ENCODE data around the gene TRIM72. TPM values are rescaled to one million over a fixed set of nuclear protein-coding genes. Genes with fewer than 3 reads are reported as not detected.

TRIM72 gene
- total RNA-seq, 1 donor from 2014 or later = 0.07 TPM

DNA sequence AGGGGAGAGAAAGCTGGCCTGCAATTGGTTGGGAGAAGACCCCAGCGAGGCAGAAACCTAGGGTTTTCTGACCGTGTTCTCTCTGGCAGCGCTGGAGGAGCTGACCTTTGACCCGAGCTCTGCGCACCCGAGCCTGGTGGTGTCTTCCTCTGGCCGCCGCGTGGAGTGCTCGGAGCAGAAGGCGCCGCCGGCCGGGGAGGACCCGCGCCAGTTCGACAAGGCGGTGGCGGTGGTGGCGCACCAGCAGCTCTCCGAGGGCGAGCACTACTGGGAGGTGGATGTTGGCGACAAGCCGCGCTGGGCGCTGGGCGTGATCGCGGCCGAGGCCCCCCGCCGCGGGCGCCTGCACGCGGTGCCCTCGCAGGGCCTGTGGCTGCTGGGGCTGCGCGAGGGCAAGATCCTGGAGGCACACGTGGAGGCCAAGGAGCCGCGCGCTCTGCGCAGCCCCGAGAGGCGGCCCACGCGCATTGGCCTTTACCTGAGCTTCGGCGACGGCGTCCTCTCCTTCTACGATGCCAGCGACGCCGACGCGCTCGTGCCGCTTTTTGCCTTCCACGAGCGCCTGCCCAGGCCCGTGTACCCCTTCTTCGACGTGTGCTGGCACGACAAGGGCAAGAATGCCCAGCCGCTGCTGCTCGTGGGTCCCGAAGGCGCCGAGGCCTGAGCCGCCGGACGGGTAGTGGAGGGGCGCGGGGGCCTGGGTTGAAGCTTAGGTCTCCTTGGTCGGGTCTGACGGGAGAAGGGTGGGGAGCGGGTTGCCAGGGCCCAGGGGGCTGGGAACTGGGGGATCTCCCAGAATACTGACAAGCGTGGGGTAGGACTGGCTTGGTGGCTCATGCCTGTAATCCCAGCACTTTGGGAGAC, 10.4 kb downstream of the TRIM72 start:
- no peaks in the 10 kb centered on the region for H3K79me2 ChIP-seq (ENCODE audit: low read depth)
- Mint-ChIP-seq H3K9me3 (peaks cover 2% of the 10 kb centered on the region), H3K27ac (no peak overlapping the region), H3K27me3 (ENCODE audit: insufficient read depth, low read depth) (peaks cover 15% of the 10 kb centered on the region), H3K36me3 (no peaks in the 10 kb centered on the region), H3K4me1 (no peaks in the 10 kb centered on the region), H3K4me3 (no peak overlapping the region)
- TF ChIP-seq EZH2phosphoT487 (IDR thresholded peaks at IDR 0.05) (no peak), EZH2 (IDR thresholded peaks at IDR 0.05) (no peak), CTCF (IDR thresholded peaks at IDR 0.05) (no peak)
- H3F3A ChIP-seq (ENCODE audit: low read depth) = no peaks in the 10 kb centered on the region
- no peak overlapping the region for H3K4me2 ChIP-seq
- H3K27ac ChIP-seq = no peak overlapping the region
- no peaks in the 10 kb centered on the region for H3K4me1 ChIP-seq
- no peak overlapping the region for H3K4me3 ChIP-seq
- no peaks in the 10 kb centered on the region for H4K20me1 ChIP-seq (ENCODE audit: low read depth)
- H3K9ac ChIP-seq = no peak overlapping the region
- no peaks in the 10 kb centered on the region for H3K27me3 ChIP-seq
- H3K36me3 ChIP-seq = no peaks in the 10 kb centered on the region
- DNase-seq (ENCODE audit: low spot score) = no peak
- H2AFZ ChIP-seq (replicated peaks) = no peak overlapping the region
- H3K9me3 ChIP-seq (ENCODE audit: low read depth) = no peaks in the 10 kb centered on the region

GRCh38 chr16:31225193-31225592, 11.3 kb downstream of the TRIM72 start:
- H3K27ac ChIP-seq = no peak overlapping the region
- no peak overlapping the region for H3K4me2 ChIP-seq
- no peak overlapping the region for H3K9ac ChIP-seq
- no peaks in the 10 kb centered on the region for H3K36me3 Mint-ChIP-seq
- H3K79me2 ChIP-seq (ENCODE audit: low read depth) = no peaks in the 10 kb centered on the region
- H3K27me3 ChIP-seq = no peaks in the 10 kb centered on the region
- no peaks in the 10 kb centered on the region for H3F3A ChIP-seq (ENCODE audit: low read depth)
- no peaks in the 10 kb centered on the region for H3K4me1 ChIP-seq
- peaks cover 13% of the 10 kb centered on the region for H3K27me3 Mint-ChIP-seq (ENCODE audit: insufficient read depth, low read depth)
- no peak overlapping the region for H3K4me3 Mint-ChIP-seq
- no peaks in the 10 kb centered on the region for H4K20me1 ChIP-seq (ENCODE audit: low read depth)
- no peaks in the 10 kb centered on the region for H3K36me3 ChIP-seq
- no peaks in the 10 kb centered on the region for H3K4me1 Mint-ChIP-seq
- DNase-seq (ENCODE audit: low spot score) = no peak
- no peaks in the 10 kb centered on the region for H3K9me3 ChIP-seq (ENCODE audit: low read depth)
- no peak overlapping the region for H3K27ac Mint-ChIP-seq
- no peak overlapping the region for H2AFZ ChIP-seq (replicated peaks)
- TF ChIP-seq CTCF (IDR thresholded peaks at IDR 0.05) = no peak
- TF ChIP-seq EZH2 (IDR thresholded peaks at IDR 0.05) = no peak
- TF ChIP-seq EZH2phosphoT487 (IDR thresholded peaks at IDR 0.05) = no peak
- peaks cover 4% of the 10 kb centered on the region for H3K9me3 Mint-ChIP-seq
- H3K4me3 ChIP-seq = no peak overlapping the region

GRCh38 chr16:31228206-31228605, 14.3 kb downstream of the TRIM72 start:
- Histone ChIP-seq H3K27me3 (no peaks in the 10 kb centered on the region), H3K4me2 (no peak overlapping the region), H3K4me1 (no peaks in the 10 kb centered on the region), H3K4me3 (no peak overlapping the region), H2AFZ (replicated peaks) (no peak overlapping the region), H3K79me2 (ENCODE audit: low read depth) (no peaks in the 10 kb centered on the region), H3K9ac (no peak overlapping the region), H3K9me3 (ENCODE audit: low read depth) (no peaks in the 10 kb centered on the region), H3K27ac (no peak overlapping the region), H3K36me3 (no peaks in the 10 kb centered on the region), H4K20me1 (ENCODE audit: low read depth) (no peaks in the 10 kb centered on the region), H3F3A (ENCODE audit: low read depth) (no peaks in the 10 kb centered on the region)
- no peak for DNase-seq (ENCODE audit: low spot score)
- no peak overlapping the region for H3K27ac Mint-ChIP-seq
- no peaks in the 10 kb centered on the region for H3K4me1 Mint-ChIP-seq
- no peaks in the 10 kb centered on the region for H3K36me3 Mint-ChIP-seq
- H3K4me3 Mint-ChIP-seq = no peak overlapping the region
- peaks cover 9% of the 10 kb centered on the region for H3K9me3 Mint-ChIP-seq
- TF ChIP-seq EZH2phosphoT487 (IDR thresholded peaks at IDR 0.05) (no peak), EZH2 (IDR thresholded peaks at IDR 0.05) (no peak), CTCF (IDR thresholded peaks at IDR 0.05) (no peak)
- H3K27me3 Mint-ChIP-seq (ENCODE audit: insufficient read depth, low read depth) = peaks cover 6% of the 10 kb centered on the region
